Measurements from ENCODE around the gene MRPL2.

- TF ChIP-seq CTCF (IDR thresholded peaks at IDR 0.05) = no peak
- no peak for TF ChIP-seq POLR2A (IDR thresholded peaks at IDR 0.05)
Observed at GRCh38 chr6:43011207-43011606, 48.0 kb downstream of the MRPL2 start.

Measured in vagina (tissue), 2 donors.